ENCODE measurements around the gene CCR7.
"Not testable (repeated sequence)": the region's sequence is repeated elsewhere in the genome, so short reads cannot be mapped to it uniquely, and the experiment has no call there.

CCR7 gene

DNA sequence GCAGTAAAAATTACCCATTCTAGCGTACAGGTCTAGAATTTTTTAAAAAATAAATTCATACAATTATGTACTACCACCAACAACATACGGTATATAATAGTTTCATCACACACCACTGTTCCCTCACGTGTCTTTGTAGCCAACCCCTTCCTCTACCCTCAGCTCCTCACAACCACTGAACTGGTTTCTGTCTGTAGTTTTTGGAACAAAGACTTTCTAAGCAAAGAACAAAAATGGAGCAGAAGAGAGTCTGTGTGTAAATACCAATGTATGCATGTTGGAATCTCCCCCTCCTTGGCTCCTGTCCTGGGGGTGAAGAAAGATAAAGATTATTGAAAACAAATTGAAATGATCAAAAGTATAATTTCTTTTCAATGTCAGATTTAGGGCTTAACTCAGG is 31.9 kb upstream of the CCR7 start:
- no peak for DNase-seq

DNA sequence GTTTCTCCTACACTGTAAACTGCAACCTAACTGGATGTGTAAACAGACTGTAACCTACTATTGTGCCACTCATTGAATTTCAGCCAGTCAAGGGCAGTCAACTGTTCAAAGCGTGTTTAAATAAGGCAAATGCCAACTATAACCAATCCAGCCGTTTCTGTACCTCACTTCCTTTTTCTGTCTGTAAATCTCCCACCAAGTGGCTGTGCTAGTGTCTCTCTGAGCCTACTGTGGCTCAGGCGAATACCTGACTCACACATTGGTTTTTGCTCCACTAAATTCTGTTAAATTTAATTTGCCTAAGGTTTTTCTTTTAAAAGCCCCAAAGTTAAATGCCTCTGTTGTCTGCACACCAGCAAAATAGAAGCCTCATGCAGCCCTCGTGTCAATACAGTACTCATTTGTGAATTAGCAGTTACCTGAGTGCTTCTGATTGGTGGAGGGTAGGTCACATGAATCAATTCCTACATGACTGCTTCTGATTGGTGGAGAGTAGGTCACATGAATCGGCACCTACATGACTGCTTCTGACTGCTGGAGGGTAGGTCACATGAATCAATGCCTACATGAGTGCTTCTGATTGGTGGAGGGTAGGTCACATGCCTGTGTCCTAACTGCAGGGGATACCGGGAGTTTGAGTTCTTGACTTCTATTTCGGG is 31.1 kb upstream of the CCR7 start:
- peak in 2 of 3 donors; percentile 50 to 52 for DNase-seq

- DNase-seq, result no peak
Observed at GRCh38 chr17:40590742-40591141, 25.5 kb upstream of the CCR7 start.

- no peak for DNase-seq
Observed at GRCh38 chr17:40588552-40588951, 23.3 kb upstream of the CCR7 start.

- not testable (repeated sequence) for DNase-seq
Observed at GRCh38 chr17:40586264-40586663, 21.0 kb upstream of the CCR7 start.

GRCh38 chr17:40584950-40585349 is 19.7 kb upstream of the CCR7 start:
- not testable (repeated sequence) for DNase-seq

DNA sequence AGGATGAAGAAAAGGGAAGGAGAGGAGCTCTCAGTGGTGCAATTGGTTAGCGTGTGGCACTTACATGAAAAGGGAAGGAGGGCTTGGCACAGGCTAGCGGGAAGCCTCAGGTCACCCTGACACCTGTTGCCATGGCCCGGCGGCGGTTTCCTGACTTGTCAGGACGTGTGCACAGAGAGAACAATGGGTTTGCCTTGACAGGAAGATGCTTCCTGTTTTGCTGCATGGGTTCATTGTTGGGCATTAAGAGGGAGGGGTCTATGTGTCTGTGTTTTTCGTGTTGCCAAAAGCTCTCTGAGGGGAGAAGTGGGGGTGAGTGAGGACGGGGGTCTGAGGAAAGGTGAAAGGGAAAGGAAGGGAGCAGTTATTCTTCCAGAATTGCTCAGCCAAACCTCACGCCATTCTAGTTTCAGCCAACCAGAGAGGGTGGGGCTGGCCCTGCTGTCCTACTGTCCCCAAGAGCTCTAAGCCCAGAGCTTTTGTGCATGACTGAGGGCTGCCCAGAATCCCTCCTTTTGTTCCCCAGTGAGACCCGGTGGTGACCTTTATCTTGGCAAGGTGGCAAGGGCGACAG is 17.1 kb upstream of the CCR7 start:
- no peak for DNase-seq

DNA sequence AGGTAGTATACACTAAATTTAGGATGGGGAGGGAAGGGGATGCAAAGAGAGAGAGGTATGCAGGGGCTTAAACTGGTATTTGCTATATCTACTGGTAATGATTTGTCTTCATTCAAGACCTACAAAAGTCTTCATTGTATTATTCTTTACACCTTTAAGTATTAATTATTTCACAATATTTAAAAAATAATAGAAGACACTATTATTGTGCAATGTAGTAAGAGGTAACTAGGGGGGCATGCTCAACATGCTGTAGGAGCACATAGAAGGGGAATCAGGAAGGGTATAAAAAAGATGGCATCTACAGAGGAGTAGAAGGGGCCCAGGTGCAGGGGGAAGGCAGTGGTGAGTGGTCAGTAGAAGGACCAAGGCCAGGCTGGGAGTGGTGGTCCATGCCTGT is 14.9 kb upstream of the CCR7 start:
- no peak for DNase-seq

GRCh38 chr17:40579471-40579870 is 14.2 kb upstream of the CCR7 start:
- DNase-seq, result no peak

GRCh38 chr17:40577611-40578065 is 12.4 kb upstream of the CCR7 start:
- peak; percentile 49 to 83 (median 61) for DNase-seq

DNA sequence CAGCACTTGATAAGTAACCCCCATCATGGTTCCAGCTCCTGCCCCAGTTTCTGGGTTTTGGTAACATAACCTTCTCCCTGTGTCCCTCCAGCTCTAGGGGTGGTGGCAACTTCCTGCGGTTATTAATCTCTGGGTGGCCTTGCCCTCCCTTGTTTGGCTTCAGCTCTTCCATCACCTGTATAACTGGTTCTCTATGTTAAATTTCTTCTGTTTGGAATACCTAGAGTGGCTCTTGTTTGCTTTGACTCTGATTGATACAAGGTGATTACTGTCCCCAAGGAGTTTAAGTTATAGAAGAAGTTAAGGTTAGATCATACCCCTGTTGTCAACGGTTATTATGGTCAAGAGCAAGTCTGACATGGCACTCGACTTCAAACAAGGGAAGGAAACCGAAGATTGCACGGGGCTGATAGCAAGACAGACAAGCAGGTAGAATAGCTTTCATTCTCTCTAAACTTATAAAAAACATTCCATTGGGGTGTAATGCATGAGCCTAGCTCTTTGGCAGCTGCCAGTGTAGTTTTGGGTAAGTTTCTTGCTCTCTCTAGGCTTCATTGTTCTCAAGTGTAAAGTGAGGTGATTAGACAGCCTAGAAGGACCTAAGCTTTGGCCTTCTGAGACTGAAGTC is 11.0 kb upstream of the CCR7 start:
- DNase-seq, result no peak

GRCh38 chr17:40574292-40574691 is 9.0 kb upstream of the CCR7 start:
- DNase-seq, result no peak

DNA sequence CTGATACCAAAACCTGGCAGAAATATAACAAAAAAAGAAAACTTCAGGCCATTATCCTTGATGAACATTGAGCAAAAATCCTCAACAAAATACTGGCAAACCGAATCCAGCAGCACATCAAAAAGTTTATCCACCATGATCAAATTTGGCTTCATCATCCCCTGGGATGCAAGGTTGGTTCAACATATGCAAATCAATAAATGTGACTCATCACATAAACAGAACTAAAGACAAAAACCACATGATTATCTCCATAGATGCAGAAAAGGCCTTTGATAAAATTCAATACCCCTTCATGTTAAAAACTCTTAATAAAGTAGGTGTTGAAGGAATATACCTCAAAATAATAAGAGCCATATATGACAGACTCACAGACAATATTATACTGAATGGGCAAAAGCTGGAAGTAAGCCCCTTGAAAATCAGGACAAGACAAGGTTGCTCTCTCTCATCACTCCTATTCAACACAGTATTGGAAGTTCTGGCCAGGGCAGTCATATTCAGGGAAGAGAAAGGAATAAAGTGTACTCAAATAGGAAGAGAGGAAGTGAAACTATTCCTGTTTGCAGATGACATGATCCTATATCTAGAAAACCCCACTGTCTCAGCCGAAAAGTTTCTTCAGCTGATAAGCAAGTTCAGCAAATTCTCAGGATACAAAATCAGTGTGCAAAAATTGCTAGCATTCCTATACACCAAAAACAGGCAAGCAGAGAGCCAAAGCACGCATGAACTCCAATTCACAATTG is 7.1 kb upstream of the CCR7 start:
- peak; percentile 67 to 77 (median 74) for DNase-seq

DNA sequence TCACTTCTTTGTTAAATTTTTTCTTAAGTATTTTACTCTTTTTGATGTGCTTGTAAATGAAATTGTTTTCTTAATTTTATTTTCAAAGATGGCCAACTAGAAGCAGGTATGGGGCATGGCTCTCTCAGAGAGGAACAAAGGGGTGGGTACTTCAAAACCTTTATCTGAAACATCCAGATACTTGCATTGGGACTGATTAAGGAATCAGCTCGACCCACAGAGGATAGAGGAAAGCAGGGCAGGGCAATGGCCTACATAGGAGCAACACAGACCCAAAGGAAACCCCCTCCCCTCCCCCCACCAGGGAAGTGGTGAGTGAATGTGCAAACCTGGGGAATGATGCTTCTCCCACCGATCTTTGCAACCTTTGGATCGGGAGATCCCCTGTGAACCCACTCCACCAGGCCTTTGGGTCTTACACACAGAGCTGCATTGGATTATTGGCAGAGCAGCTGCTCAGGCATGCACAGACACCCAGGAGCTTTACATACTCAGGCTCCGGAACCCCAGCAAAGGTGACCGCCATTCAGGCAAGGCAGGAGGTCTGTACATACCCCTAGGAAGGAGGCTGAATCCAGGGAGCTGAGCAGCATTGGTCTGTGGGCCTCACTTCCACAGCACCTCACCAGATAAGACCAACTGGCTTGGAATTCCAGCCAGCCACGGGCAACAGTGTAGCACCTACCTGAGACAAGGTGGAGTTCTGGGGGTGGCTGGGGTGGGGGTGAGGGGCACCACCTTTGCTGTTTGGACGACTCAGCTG is 3.0 kb upstream of the CCR7 start:
- no peak for DNase-seq

DNA sequence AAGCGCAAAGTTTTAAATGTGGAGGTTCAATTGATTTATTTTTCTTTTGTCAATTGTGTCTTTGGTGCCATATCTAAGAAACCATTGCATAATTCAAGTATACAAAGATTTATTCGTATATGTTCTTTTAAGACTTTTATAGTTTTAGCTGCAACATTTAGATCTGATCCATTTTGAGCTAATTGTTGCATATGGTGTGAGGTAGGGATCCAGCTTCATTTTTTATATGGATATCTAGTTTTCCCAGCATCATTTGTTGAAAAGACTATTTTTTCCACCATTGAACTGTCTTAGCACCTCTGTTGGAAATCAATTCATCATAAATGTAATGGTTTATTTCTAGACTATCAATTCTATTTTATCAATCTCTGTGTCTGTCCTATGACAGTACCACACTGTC is 2.1 kb upstream of the CCR7 start:
- DNase-seq, result no peak

GRCh38 chr17:40565769-40566409 is 617 bp upstream of the CCR7 start:
- DNase-seq, result no peak

- DNase-seq, result no peak
Observed at GRCh38 chr17:40564195-40564882, 933 bp downstream of the CCR7 start.

DNA sequence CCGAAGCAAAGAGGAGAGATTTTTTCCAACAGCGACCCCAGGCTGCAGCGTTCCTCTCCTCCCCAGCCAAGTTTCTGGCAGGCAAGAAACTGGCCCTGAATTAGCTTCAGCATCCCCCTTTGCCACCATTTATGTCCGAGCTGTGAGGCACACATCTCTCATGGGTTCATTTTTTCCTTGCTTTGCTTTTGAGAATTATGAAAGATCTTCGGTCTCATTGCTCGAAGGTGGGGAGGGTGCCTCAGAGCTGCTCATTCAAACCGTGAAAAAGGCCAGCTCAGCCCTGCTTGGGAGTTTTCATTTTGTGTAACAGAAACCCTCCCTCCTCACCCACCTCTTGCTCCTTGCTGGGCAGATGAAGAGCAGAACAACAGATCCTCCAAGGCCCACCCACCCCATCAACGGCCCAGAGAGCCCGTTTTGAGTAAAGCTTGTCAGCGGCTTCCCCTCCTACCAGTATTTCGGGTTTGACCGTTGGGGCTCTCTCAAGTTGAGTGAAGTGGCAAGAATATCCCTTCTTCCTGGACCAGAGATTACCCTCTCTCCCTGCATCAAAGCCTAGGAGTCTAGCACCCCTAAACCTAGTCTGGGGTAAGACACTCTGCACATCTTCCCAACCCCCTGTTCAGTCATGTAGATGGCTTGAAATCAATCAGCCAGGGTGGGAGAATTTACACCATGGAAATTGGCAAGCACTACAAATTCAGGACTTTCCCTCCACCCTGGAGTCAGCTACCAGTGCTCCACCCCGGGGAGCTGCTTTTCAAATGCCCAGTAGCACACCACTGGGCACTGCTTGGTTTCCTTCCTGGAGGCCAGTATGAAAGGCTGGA is 1.8 kb downstream of the CCR7 start:
- no peak for DNase-seq

GRCh38 chr17:40562838-40563219 is 2.4 kb downstream of the CCR7 start:
- DNase-seq, result no peak

GRCh38 chr17:40561871-40562611 is 3.2 kb downstream of the CCR7 start:
- DNase-seq, result peak; percentile 39 to 64 (median 51)

Measured in suppressor macrophage treated with lipopolysaccharide for 1 hour (primary cell).